ENCODE results near the gene HS1BP3.

DNA sequence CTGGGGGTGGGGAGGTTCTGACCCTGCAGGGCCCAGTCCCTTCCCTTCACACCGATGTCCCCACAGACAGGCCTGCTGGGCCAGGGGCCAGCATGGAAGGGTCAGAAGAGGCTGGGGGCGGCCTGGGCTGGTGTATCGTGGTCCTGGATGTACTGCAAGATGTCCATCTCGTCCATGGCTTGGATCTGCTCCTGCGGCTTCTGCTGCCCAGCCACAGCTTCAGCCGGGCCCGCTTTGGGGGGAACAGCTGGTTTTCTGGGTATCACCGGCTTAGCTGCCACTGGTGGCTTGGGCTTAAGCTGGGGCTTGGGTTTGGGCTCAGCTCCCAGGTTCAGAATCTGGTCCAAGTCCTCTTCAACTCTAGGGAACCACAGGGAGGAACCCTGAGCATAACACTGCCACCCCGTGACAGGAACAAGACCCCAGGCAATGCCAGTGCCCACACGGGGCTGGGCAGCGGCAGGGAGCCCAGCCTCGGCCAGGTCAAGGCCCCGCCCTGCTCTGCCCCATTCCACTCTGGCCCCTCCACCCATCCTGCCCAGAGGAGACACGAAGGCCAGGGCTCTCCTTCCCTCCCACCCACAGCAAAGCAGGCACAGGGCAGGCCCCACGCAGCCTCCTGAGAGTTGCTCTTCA is 31.9 kb downstream of the HS1BP3 start:
- TF ChIP-seq EZH2phosphoT487 (IDR thresholded peaks at IDR 0.05; ENCODE audit: borderline replicate concordance, low read length) = no peak
- TF ChIP-seq, protein P1, sequence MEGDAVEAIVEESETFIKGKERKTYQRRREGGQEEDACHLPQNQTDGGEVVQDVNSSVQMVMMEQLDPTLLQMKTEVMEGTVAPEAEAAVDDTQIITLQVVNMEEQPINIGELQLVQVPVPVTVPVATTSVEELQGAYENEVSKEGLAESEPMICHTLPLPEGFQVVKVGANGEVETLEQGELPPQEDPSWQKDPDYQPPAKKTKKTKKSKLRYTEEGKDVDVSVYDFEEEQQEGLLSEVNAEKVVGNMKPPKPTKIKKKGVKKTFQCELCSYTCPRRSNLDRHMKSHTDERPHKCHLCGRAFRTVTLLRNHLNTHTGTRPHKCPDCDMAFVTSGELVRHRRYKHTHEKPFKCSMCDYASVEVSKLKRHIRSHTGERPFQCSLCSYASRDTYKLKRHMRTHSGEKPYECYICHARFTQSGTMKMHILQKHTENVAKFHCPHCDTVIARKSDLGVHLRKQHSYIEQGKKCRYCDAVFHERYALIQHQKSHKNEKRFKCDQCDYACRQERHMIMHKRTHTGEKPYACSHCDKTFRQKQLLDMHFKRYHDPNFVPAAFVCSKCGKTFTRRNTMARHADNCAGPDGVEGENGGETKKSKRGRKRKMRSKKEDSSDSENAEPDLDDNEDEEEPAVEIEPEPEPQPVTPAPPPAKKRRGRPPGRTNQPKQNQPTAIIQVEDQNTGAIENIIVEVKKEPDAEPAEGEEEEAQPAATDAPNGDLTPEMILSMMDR (conservative IDR thresholded peaks at IDR 0.05; ENCODE audit: low read depth, low read length) = no peak

Data from PC-3 (cell line).